Posterior cingulate gyrus (tissue), 11 donors: ENCODE measurements around the gene TMEM198.

Experiments
- DNase-seq, 10 donors: peaks; one replicate each; pipeline versions ENCODE4 v3.0.0 to v3.0.0-alpha.2; 2020 to 2021; ENCODE audit warnings: mixed read lengths in 3 of 10
- intact Hi-C: fragments of 100-400 bp; cut with DNase I; formaldehyde crosslinking; loops from one replicate; pipeline ENCODE4 v1.15.1; 2023

Gene TMEM198

DNA sequence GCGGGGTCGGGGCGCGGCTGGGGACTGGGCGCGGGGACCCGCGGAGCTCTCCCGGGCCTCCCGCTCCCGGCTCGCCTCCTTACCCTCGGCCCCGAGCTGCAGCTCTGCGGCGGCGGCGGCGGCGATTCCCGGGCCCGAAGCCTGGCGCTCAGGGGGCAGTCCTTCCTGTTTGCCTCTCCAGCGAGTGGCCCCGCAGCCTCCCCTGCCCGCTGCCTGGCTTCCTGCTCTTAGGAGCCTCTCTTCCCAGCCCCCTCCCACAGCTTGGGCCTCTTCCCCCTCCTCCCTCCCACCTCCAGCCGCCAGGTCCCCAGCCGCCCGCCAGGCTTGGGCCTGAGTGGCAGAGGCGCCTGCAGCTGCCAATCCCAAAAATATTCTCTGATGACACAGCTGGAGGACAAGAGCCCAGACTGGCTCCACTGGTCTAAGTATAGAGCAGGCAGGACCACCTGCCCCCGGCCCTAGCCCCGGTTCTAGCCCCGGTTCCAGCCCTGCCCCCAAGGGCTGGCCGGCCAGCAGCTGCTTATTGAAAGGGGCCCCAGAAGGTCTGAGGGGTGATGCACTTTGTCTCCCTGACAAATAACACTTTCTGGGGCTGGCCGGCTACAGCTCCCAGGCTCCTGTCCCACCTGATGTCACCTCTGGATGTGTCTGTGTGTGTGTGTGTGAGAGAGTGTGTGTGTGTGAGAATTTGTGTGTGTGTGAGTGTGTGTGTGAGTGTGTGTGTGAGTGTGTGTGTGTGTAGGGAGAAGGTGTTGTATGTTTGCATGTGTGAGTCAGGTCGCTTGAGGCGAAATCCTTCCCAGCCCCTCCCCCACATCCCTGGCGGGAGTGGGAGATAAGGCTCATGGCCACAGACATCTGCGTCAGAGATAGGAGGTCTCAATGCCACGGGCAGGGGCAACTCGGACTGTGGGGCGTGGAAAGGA lies 27.7 kb downstream of the TMEM198 start, which contains the start of gene OBSL1:
TSS of gene OBSL1 (minus strand) at position 229 of the 926 bp plus-strand sequence. CDS start 307 bp downstream, outside the sequence.
- DNase-seq: peak; percentile 20 to 94 (median 68)

GRCh38 chr2:219572237-219573001 lies 28.6 kb downstream of the TMEM198 start, which contains the start of gene INHA:
Gene INHA, plus strand, starts transcription at chr2:219572310. Its CDS starts 65 bp downstream, at chr2:219572375.
- intact Hi-C loops: no loop called here
- DNase-seq: peak in 3 of 10 donors; percentile 3 to 75 (median 59)

More for the DNA sequence above, 27.7 kb downstream of the TMEM198 start, which contains the start of gene OBSL1:
- intact Hi-C loops: no loop called here

GRCh38 chr2:219573166-219573565 lies 29.3 kb downstream of the TMEM198 start:
- DNase-seq: peak in 3 of 10 donors; percentile 0 to 26 (median 12)

GRCh38 chr2:219574484-219575311 lies 30.9 kb downstream of the TMEM198 start:
- intact Hi-C loops: no loop called here
- DNase-seq: peak in 4 of 10 donors; percentile 9 to 77 (median 60)

More at GRCh38 chr2:219573166-219573565, 29.3 kb downstream of the TMEM198 start:
- intact Hi-C loops: no loop called here

DNA sequence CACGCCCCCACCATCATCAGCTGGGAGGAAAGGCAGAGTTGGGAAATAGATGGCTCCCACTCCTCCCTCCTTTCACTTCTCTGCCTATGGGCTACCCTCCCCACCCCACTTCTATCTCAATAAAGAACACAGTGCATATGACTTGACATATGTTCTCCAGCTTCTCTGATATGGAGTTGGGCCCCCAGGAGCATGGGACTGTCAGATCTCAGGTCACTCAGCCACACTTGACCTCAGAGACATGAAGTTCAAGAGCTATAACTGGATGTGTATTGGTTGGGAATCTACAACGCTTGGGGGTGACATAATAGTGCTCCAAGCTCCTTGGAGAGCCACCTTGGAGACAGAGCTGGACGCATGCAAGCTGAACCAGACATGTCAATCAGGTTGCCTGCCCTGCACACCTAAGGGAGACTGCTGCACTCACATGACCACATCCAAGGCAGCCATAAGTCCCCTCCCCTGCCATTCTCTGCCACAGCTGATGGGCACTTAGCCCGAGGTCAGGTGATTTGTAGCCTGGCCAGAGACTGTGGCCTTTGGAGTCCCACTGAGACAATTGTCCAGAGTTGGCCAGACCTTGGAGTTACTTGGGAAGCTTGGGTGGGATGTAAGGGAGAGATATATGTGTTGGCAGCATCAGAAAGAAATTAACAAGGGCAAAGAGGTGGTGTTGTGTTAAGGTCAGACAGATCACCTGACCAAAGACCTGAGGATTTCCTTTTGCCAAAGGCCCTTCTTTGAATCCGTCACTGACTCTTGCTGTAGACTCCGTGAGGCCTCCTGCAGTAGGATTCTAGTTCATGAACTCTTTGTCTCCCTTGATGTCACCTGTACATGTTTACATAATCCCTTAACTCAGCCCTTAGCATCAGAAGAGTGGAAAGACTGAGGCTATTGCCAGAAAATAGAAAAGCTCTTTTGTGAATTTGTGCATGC lies 32.0 kb downstream of the TMEM198 start:
- intact Hi-C loops: no loop called here
- peak in 4 of 10 donors; percentile 5 to 34 (median 28) for DNase-seq

DNA sequence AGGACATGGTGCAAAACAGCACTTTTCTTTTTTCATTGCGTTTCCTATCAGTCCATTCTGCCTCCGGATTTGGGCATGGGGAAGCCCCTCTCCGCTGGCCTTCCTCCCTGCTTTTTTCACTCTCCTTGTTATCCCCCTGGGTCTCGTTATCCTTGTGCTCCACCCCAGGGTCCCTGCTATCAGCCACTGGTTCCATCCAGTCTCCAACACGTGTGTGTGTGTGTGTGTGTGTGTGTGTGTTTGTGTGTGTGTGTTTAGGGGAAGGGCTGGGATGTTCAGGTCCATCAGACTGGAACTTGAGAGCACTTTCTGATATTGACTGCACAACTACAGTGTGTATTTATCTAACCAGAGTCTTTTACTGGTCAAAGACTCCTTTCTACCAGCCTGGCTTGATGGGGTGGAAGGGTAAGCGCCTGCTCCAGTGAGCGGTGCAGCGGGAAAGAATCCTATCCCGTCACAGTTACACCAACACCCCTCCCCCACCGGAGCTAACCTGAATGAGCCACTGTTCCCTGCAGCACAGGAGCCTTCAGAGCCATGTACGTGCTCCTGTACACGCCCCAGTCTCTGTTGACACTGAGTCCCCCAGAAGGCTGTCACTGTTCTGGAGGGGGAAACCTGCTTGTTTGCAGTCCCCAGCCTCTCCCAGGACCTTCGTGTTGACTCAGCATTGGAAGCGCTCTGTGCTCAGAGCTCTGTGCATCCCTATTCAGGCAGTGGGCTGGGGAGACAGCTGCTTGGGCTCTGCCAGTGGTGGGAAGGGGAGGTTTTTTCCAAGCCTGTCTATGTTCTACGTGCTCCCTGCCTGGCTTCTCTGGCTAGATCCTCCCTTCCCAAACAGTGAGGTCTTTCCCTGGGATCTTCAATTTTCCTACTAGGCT lies 32.9 kb downstream of the TMEM198 start:
- intact Hi-C loops: no loop called here
- peak in 4 of 10 donors; percentile 14 to 69 (median 66) for DNase-seq

DNA sequence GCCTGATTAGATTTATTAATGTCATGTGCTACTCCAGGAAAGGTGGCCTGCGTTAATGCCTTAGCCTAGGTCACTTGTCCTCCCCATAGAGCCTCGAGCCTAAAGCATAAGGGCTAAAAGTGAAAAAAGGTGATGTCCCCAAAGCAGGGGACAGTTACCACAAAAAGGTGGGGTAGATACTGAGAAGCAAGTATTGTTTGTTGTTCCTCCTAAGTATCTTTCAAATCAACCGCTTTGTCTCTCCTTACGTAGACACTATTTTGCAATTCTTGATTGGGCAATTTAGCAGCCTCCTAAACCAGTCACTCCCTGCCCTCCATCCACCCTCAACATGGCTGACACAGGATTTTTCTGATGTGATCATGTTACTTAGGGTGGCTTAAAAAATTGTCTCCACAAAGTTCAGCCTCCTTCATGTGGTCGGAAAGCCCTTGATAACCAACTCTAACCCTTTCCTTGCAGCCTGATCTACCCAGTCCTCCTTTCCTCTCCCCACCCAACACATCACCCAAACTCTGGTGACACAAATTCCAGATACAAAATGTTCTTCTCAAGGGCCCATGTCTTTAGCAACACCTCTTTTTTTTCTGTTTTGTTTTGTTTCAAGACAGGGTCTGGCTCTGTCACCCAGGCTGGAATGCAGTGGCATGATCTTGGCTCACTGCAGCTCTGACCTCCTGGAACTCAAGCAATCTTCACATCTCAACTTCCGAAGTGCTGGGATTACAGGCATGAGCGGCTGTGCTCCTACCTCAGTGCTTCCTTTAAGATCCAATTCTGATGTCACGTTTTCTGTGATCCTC lies 35.2 kb downstream of the TMEM198 start:
- DNase-seq: peak in 1 of 10 donors; percentile 3
- intact Hi-C loops: no loop called here

DNA sequence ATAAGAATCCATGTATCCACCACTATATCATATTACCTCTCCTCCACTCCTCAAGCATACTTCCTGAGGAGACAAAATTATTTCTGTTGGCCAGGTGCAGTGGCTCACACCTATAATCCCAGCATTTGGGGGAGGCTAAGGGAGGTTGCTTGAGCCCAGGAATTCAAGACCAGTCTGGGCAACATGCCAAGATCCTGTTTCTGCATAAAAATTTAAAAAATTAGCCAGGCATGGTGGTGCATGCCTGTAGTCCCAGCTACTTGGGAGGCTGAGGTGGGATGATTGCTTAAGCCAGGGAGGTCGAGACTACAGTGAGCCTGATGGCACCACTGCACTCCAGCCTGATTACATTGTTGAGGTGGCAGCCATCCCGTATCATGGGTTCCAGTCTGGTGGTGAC lies 37.5 kb downstream of the TMEM198 start:
- peak in 2 of 10 donors; percentile 1 to 13 for DNase-seq
- intact Hi-C loops: no loop called here

GRCh38 chr2:219591091-219591490 lies 47.3 kb downstream of the TMEM198 start:
- DNase-seq: no peak

DNA sequence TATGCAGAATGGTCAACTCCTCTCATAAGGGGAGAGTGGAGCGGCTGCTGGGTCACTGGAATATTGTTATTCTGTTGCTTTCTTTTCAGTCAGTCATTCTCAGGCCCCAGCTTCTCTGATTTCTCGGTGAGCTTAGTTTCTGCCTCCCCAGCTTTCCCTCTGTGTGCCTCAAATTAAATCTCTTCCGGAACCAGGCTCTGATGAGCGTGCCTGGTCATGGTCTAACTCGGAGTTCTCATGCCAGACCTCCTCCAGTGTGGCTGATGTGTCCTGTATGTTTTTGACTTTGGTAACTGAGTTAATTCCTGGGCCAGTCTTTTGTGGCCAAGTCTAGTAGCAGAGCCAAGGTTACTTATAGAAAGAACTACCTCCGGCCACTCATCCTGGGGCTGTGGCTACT lies 48.9 kb downstream of the TMEM198 start:
- DNase-seq: peak in 3 of 10 donors; percentile 0 to 27 (median 8)
- intact Hi-C loops: no loop called here

More at GRCh38 chr2:219591091-219591490, 47.3 kb downstream of the TMEM198 start:
- intact Hi-C loops: no loop called here

- intact Hi-C loops: no loop called here
- peak in 2 of 10 donors; percentile 0 to 1 for DNase-seq
These were observed 49.3 kb downstream of the TMEM198 start for GRCh38 chr2:219593154-219593553.

GRCh38 chr2:219595256-219595655 lies 51.4 kb downstream of the TMEM198 start:
- intact Hi-C loops: loop anchor here (5.0 kb wide), 1 partner anchor 47 kb away; no protein-coding TSS in a partner anchor
- DNase-seq: no peak

- intact Hi-C loops: loop anchor here (2.0 to 5.0 kb wide), 2 partner anchors 45 to 52 kb away; partner anchors contain the start of gene TMEM198
- peak in 1 of 10 donors; percentile 19 for DNase-seq
These were observed 53.2 kb downstream of the TMEM198 start for GRCh38 chr2:219596954-219597551.

DNA sequence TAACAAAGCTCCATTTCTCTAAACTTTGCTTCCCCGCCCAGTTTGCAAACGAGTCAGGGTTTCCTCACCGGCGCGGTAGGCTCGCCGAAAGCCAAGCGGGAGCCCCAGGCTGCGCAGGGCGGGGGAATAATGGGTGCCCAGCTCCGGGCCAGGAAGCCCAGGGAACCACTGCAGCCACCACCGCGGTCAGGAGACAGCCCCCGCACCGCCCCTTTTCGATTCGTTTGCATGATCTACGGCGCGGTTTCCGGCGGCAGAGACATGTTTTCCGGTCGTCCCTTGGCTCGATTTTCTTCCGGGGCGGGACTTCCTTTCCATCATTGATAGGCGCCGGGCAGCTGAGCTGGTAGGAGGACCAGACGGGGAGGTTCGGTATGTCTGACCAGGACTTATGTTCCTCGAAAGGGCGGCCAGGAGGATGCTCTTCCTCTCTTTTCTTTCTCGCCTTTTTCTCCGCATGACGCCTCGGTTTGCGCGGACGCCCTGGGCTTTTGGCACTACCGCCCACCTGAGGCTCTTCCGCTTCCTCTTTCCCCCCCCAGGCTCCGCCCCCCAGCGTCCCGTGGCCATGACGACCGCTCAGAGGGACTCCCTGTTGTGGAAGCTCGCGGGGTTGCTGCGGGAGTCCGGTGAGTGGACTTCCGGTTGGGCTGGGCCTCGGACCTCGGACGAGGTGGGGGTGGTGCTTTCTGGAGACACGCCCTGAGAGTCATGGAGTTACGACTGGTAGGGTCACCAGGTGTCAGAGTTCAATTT lies 53.9 kb downstream of the TMEM198 start, which contains the start of gene STK11IP:
TSS of gene STK11IP (plus strand) at position 306 of the 756 bp plus-strand sequence. CDS start at position 569, 263 bp downstream.
- intact Hi-C loops: loop anchor here (2.0 to 5.0 kb wide), 2 partner anchors 45 to 53 kb away; partner anchors contain the start of gene TMEM198
- DNase-seq: peak; percentile 93 to 99 (median 95)
